Hepatocyte (in vitro differentiated cells): Measurements from ENCODE around the gene CACNG5.

Experiments used
- CTCF ChIP-seq: fragments of 200-600 bp; sonication (generic); IDR thresholded peaks from 2 replicates; pipeline ENCODE4 v1.5.1; 2016; ENCODE audit warnings: antibody characterized with exemption, mild to moderate bottlenecking; ENCODE audit not compliant: poor library complexity
- EZH2 ChIP-seq: fragments of 200-600 bp; sonication (generic); IDR thresholded peaks from 2 replicates; pipeline ENCODE4 v1.6.1; 2016; ENCODE audit warnings: antibody characterized with exemption, mild to moderate bottlenecking, borderline replicate concordance

- TF ChIP-seq CTCF (no peak), EZH2 (no peak)
Observed at GRCh38 chr17:66799849-66800537, 34.9 kb upstream of the CACNG5 start.
